Activated CD4-positive, alpha-beta T cell treated with anti-CD3 and anti-CD28 coated beads for 48 hours (primary cell): Measurements from ENCODE around the gene PLB1.
A peak's percentile ranks its signal among the peaks of the same experiment; 100 is the strongest.

Experiments
- DNase-seq: peaks from one replicate; pipeline ENCODE4 v3.0.0-alpha.2; 2020

The PLB1 gene

DNA sequence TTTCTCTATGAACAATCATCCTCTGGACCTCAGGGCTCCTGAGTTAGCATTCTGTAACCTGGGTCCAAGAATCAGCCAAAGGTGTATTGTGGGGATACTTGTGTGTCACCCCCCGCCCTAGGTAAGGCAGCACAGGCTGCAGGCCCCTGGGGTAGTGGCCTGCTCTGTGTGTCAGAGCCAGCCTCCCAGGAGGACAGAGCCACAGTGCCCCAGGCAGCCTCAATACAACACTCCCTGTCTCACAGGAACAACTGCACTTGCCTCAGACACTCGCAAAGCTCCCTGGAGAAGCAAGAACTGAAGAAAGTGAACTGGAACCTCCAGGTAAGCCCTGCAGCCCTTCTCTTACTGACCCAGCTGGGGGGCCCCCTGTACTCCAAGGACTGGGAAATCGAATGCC is 134.5 kb downstream of the PLB1 start:
- DNase-seq, result no peak

DNA sequence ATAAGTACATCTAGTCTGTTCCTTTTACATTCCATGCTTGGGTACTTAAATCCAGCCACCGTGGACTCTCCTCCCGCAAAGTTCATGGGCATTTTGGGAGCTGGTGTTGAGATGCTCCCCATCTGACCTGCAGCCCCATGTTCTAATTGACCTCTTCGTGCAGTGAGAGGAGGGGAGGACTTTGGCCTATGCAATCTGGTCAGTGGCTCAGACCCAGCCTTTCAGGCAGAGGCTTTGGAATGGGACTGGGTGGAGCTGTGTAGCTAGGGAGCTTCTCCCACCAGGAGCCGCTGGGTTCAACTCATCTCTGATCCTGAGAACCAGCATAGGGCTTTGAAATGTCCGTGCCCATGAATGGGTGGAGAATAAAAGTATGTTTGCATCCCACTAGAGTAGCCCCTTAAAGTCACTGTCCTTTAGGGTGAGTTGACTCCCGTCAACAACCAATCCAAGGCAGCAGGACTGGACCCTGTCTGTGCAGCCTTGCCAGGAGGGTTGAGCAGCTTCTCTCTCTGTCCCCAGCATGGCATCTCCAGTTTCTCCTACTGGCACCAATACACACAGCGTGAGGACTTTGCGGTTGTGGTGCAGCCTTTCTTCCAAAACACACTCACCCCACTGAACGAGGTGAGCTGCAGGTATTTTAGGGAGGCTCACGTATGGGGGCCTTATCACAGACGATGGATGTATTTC is 135.8 kb downstream of the PLB1 start:
- DNase-seq, result no peak

- no peak for DNase-seq
Observed at GRCh38 chr2:28632791-28633190, 136.9 kb downstream of the PLB1 start.

GRCh38 chr2:28633204-28633603 is 137.3 kb downstream of the PLB1 start:
- no peak for DNase-seq

- no peak for DNase-seq
Observed at GRCh38 chr2:28633746-28634145, 137.9 kb downstream of the PLB1 start.

DNA sequence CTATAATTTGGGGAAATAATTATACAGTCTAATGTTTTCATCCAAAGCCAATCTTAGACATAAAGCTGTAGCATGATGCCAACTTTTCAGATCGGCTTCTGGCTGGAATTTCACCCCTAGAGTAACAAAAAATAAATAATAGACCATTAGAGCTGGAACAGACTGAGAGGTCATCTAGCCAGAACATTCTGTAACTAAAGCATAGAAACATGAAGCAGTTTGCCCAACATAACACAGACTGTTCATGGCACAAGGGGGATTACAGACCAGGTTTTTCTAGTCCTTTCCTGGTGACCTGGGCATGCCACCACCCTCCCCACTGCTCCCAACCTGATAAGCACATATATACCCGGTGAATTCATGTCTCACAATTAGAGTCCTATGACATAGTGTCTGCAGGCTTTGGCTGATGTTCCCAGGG is 139.3 kb downstream of the PLB1 start:
- DNase-seq, result no peak

- no peak for DNase-seq
Observed at GRCh38 chr2:28636491-28636890, 140.6 kb downstream of the PLB1 start.

DNA sequence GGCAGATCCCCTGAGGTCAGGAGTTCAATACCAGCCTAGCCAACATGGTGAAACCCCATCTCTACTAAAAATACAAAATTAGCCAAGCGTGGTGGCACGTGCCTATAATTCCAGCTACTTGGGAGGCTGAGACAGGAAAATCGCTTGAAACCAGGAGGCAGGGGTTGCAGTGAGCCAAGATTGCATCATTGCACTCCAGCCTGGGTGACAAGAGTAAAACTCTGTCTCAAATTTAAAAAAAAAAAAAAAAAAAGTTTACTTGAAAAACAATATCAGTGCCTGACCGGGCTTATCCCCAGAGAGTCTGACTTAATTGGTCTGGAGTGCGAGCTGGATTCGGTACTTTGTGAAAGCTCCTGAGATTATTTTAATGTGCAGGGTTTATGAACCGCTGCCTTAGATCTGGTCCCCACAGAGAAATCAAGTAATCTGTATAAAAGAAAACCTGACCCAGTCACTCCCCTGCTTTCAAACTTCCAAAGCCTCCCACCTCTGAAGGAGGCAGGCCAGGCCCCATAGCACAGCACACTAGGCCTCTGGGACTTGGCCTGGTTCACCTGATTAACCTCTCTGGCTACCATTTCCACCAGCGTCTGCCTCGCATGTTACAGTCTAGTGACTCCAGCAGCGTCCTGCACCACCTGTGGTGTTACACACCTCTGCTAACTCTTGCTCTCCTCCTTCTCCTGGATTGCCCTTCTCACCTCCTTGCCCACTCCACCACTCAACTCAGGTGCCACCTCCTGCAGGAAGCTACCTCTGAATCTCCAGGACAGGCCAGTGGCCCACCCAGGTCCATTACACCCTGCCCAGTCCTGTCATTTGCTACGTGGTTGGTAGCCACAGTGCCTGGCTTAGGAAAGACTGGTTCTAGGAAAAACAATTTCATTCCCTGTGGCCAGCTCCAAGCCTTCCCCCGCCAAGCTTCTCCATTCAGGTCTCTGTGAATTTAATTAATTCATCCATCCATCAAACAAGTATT is 141.5 kb downstream of the PLB1 start:
- DNase-seq, result no peak

- no peak for DNase-seq
Observed at GRCh38 chr2:28638102-28638501, 142.2 kb downstream of the PLB1 start.

- DNase-seq, result no peak
Observed at GRCh38 chr2:28639092-28639691, 143.3 kb downstream of the PLB1 start.

DNA sequence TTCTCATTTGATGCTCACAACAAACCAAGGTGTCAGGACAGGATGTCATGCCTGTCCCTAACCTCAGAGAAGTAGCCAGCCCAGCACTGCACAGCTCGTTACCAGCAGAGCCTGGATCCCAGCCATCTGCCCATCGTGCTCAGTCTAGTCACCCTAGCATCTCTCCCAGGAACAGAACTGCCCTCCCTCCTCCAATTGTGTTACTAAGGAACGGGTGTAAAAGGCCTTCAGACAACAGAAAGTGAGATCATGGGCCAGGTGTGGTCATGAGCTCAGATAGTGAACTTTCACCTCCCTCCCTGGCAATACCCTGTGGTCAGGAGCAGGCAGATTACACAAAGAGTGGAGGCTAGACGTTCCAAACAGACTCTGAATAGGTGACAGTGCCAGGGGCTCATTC is 144.0 kb downstream of the PLB1 start:
- DNase-seq, result no peak

GRCh38 chr2:28640260-28640907 is 144.5 kb downstream of the PLB1 start:
- DNase-seq, result no peak

- no peak for DNase-seq
Observed at GRCh38 chr2:28640908-28641300, 145.0 kb downstream of the PLB1 start.

DNA sequence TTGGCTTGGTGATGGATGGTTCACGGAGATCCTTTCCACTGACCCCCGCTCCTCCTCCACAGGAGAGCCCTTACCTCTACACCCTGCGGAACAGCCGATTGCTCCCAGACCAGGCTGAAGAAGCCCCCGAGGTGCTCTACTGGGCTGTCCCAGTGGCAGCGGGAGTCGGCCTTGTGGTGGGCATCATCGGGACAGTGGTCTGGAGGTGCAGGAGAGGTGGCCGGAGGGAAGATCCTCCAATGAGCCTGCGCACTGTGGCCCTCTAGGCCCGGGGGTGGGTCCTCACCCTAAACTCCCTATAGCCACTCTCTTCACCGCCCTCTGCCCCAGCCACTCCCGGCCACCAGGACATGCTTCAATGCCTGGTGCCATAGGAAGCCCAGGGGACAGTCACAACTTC is 146.9 kb downstream of the PLB1 start:
- no peak for DNase-seq

GRCh38 chr2:28643327-28643726 is 147.5 kb downstream of the PLB1 start:
- DNase-seq, result no peak

- no peak for DNase-seq
Observed at GRCh38 chr2:28643911-28644334, 148.1 kb downstream of the PLB1 start.

GRCh38 chr2:28644760-28645159 is 148.9 kb downstream of the PLB1 start:
- no peak for DNase-seq

- DNase-seq, result no peak
Observed at GRCh38 chr2:28645553-28645952, 149.7 kb downstream of the PLB1 start.

- DNase-seq, result no peak
Observed at GRCh38 chr2:28647682-28648081, 151.8 kb downstream of the PLB1 start.

- no peak for DNase-seq
Observed at GRCh38 chr2:28648147-28648546, 152.3 kb downstream of the PLB1 start.

DNA sequence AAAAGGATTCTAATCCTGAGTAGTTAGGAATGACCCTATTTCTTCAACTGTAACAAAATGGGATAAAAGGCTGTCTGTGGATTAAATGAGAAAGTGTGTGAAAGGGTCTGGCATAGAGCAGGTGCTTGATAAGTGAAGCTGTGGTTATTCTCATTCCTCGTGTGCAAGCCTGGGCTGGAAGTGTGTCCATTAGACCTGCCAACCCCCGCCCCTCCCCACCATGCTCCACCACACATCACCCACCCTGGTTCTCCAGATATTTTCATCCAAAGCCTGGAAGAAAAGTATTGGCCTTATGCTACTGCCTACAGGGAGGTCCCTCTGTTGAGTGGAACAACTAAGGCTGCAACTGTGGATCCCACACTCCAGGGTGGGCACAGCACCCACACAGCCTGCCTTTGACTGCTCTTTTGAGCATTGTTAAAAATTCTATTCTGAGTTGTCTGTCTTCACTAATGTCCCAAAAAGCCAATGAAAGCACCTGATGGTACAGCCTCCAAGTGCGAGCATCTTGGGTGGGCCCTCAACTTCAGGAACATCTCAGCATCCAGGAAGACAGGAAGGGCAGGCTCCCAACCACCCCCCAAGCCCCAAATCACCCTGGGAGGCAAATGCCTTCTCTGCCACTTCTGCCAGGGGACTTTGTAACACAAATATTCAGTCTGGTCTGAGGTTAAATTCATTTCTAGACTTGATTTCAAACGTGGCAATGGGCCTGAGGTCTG is 153.0 kb downstream of the PLB1 start:
- DNase-seq, result no peak

GRCh38 chr2:28649481-28650265 is 153.8 kb downstream of the PLB1 start:
- peak; percentile 75 for DNase-seq
